Measurements from ENCODE around the gene AGMO.

Gene AGMO

GRCh38 chr7:15430911-15431310 lies 130.9 kb downstream of the AGMO start:
- Histone ChIP-seq H2AFZ (no peak overlapping the region), H3K79me2 (no peaks in the 10 kb centered on the region), H3K36me3 (ENCODE audit: control insufficient read depth, insufficient read depth, low read length) (no peaks in the 10 kb centered on the region), H3K4me3 (ENCODE audit: low read depth, low read length) (no peak overlapping the region), H3K4me2 (ENCODE audit: low read length) (no peak overlapping the region), H3K27ac (no peak overlapping the region), H3K9ac (no peak overlapping the region), H3K9me3 (ENCODE audit: control insufficient read depth, low read length) (no peaks in the 10 kb centered on the region), H3K4me1 (no peaks in the 10 kb centered on the region), H3K27me3 (ENCODE audit: control insufficient read depth, insufficient read depth, low read length) (no peaks in the 10 kb centered on the region)
- TF ChIP-seq CTCF (IDR thresholded peaks at IDR 0.05): no peak

- Histone ChIP-seq H2AFZ (no peak overlapping the region), H3K36me3 (ENCODE audit: control insufficient read depth, insufficient read depth, low read length) (no peaks in the 10 kb centered on the region), H3K27ac (no peak overlapping the region), H3K4me2 (ENCODE audit: low read length) (no peak overlapping the region), H3K27me3 (ENCODE audit: control insufficient read depth, insufficient read depth, low read length) (no peaks in the 10 kb centered on the region), H3K4me1 (no peaks in the 10 kb centered on the region), H3K9me3 (ENCODE audit: control insufficient read depth, low read length) (no peaks in the 10 kb centered on the region), H3K9ac (no peak overlapping the region), H3K79me2 (no peaks in the 10 kb centered on the region), H3K4me3 (ENCODE audit: low read depth, low read length) (no peak overlapping the region)
- TF ChIP-seq CTCF (IDR thresholded peaks at IDR 0.05): no peak
These were observed 131.6 kb downstream of the AGMO start for GRCh38 chr7:15430191-15430590.

GRCh38 chr7:15424468-15424867 lies 137.3 kb downstream of the AGMO start:
- no peak overlapping the region for H3K9ac ChIP-seq
- H3K36me3 ChIP-seq (ENCODE audit: control insufficient read depth, insufficient read depth, low read length): no peaks in the 10 kb centered on the region
- no peak overlapping the region for H3K4me2 ChIP-seq (ENCODE audit: low read length)
- no peak overlapping the region for H3K4me3 ChIP-seq (ENCODE audit: low read depth, low read length)
- H3K27me3 ChIP-seq (ENCODE audit: control insufficient read depth, insufficient read depth, low read length): no peaks in the 10 kb centered on the region
- no peaks in the 10 kb centered on the region for H3K4me1 ChIP-seq
- no peaks in the 10 kb centered on the region for H3K79me2 ChIP-seq
- TF ChIP-seq CTCF (IDR thresholded peaks at IDR 0.05): no peak
- H2AFZ ChIP-seq: no peak overlapping the region
- H3K27ac ChIP-seq: no peak overlapping the region
- no peaks in the 10 kb centered on the region for H3K9me3 ChIP-seq (ENCODE audit: control insufficient read depth, low read length)

GRCh38 chr7:15419596-15419995 lies 142.2 kb downstream of the AGMO start:
- no peaks in the 10 kb centered on the region for H3K27me3 ChIP-seq (ENCODE audit: control insufficient read depth, insufficient read depth, low read length)
- H3K79me2 ChIP-seq: no peaks in the 10 kb centered on the region
- H3K9me3 ChIP-seq (ENCODE audit: control insufficient read depth, low read length): no peaks in the 10 kb centered on the region
- H2AFZ ChIP-seq: no peak overlapping the region
- no peak for TF ChIP-seq CTCF (IDR thresholded peaks at IDR 0.05)
- no peaks in the 10 kb centered on the region for H3K36me3 ChIP-seq (ENCODE audit: control insufficient read depth, insufficient read depth, low read length)
- H3K9ac ChIP-seq: no peak overlapping the region
- no peaks in the 10 kb centered on the region for H3K4me1 ChIP-seq
- H3K27ac ChIP-seq: no peak overlapping the region
- no peak overlapping the region for H3K4me2 ChIP-seq (ENCODE audit: low read length)
- no peak overlapping the region for H3K4me3 ChIP-seq (ENCODE audit: low read depth, low read length)

GRCh38 chr7:15418264-15418663 lies 143.6 kb downstream of the AGMO start:
- no peak for TF ChIP-seq CTCF (IDR thresholded peaks at IDR 0.05)
- Histone ChIP-seq H2AFZ (no peak overlapping the region), H3K79me2 (no peaks in the 10 kb centered on the region), H3K27me3 (ENCODE audit: control insufficient read depth, insufficient read depth, low read length) (no peaks in the 10 kb centered on the region), H3K27ac (no peak overlapping the region), H3K4me3 (ENCODE audit: low read depth, low read length) (no peak overlapping the region), H3K9ac (no peak overlapping the region), H3K4me2 (ENCODE audit: low read length) (no peak overlapping the region), H3K36me3 (ENCODE audit: control insufficient read depth, insufficient read depth, low read length) (no peaks in the 10 kb centered on the region), H3K9me3 (ENCODE audit: control insufficient read depth, low read length) (no peaks in the 10 kb centered on the region), H3K4me1 (no peaks in the 10 kb centered on the region)

Data from parathyroid adenoma (tissue), 2 donors.